SW480 (cell line): ENCODE results near the gene FBXO36.
"Not testable (repeated sequence)": the region's sequence is repeated elsewhere in the genome, so short reads cannot be mapped to it uniquely, and the experiment has no call there.

Source experiments
- DNase-seq: peaks from one replicate; pipeline ENCODE4 v3.0.0-alpha.2; 2016; ENCODE audit warnings: low spot score

Gene FBXO36

DNA sequence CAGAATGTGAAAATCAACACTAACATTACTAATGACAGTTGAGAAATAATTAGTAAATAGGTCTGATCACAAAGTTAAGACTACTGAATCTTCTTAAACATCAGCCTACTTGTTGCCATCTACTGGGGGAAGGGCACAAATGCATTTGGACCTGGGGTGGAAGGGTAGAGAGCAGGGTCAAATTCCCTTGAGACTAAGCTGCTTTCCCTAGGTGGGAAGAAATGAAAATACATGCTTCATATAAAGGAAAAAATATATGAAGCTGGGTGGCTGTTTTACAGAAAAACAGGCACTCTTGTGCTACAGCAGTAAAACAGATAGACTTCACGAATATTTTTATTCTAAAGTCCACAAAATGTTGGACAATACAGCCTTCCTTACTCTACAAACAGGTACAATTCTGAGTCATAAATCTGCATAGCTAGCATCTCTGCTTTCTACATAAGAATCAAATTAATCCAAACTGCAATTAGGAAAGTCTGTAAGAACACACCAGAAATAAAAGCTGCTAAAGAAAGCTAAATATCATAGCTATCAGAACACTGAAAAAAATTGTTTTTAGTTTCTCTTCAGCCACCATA, 11.4 kb upstream of the FBXO36 start:
- DNase-seq: peak; percentile 28

DNA sequence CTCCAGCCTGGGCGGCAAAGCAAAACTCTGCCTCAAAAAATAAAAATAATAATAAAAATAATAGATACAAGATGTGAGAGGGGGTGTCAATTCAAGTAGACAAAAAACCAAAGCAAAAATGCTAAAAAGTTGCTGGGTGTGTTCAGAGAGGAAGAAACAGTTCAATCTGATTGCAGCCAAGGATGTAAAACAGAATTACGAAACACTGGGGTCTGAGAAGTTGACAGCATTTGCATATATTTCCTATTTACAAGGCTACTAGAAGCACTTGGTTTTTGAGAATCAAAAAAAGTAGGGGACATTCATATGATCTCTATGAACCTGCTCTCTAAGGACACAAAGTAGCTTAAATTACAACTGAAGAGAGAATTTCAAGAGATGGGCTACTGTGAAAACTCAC, 8.1 kb upstream of the FBXO36 start:
- DNase-seq: no peak

- no peak for DNase-seq
These were observed 4.5 kb upstream of the FBXO36 start for GRCh38 chr2:229917793-229918192.

GRCh38 chr2:229920011-229920641, 2.2 kb upstream of the FBXO36 start:
- no peak for DNase-seq

GRCh38 chr2:229921101-229921891, 1.0 kb upstream of the FBXO36 start:
- peak; percentile 66 for DNase-seq

DNA sequence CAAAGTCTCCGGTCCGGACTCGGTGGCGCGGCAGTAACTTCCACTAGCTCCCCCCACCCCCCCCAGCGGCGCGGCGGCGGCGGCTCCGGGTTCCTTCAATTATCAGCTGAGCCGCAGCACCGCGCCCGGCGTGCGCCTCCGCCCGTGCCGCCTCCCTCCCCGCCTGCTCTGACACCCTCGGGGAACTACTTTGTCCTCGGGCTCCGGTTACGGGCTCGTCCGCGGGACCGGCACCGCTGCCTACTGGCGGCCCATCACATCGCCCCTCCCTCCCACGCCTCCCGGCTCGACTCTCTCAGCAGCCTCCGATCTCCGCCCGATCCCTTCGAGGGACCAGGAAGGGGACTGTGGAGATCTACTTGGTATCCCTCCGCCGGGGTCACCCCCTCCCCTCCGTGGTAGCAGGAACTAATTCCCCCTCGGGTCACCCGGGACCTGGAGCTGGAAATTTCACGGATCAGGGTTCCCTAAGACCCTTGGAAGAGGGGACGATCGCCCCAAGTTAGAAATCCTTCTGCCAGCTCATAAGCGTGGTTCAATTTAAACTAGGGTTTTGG, 333 bp upstream of the FBXO36 start, which contains the start of gene TRIP12:
TSS of gene TRIP12 (minus strand) at position 118 of the 557 bp plus-strand sequence. CDS start 41,930 bp downstream, outside the sequence.
- DNase-seq: peak; percentile 93

DNA sequence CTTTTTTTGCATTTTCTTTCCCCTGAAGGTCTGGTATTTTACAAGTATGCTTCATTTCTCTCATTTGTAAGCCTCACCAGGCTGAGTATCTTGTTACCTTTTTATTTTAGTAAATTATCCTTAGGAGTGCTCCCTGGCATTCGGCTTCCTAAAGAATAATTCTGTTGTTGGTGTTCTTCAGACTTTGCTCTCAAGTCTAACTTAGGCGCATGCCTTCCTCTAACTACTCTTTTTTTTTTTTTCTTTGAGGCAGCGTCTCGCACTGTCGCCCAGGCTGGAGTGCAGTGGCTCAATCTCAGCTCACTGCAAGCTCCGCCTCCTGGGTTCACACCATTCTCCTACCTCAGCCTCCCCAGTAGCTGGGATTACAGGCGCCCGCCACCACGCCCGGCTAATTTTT, 2.2 kb downstream of the FBXO36 start:
- DNase-seq: not testable (repeated sequence)

GRCh38 chr2:229925201-229925600, 2.9 kb downstream of the FBXO36 start:
- no peak for DNase-seq

- DNase-seq: no peak
These were observed 5.6 kb downstream of the FBXO36 start for GRCh38 chr2:229927817-229928321.

DNA sequence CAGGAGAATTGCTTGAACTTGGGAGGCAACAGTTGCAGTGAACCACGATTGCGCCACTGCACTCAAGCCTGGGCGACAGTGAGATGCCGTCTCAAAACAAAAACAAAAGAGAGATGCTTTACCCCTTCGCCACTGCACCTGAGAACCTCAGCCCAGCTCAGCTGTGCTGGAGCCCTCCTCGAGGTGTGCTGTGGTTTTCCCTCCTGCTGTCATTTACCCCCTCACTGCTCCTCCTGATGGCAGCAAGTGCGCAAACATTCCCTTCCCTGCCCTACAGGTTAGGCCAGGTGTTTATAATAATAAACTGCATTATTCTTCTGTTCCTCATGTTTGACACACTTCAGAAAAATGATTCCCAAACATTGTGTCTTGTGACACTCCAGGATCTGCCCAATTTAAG, 8.4 kb downstream of the FBXO36 start:
- DNase-seq: no peak

- DNase-seq: no peak
These were observed 8.9 kb downstream of the FBXO36 start for GRCh38 chr2:229931241-229931640.

- no peak for DNase-seq
These were observed 15.2 kb downstream of the FBXO36 start for GRCh38 chr2:229937537-229937936.

DNA sequence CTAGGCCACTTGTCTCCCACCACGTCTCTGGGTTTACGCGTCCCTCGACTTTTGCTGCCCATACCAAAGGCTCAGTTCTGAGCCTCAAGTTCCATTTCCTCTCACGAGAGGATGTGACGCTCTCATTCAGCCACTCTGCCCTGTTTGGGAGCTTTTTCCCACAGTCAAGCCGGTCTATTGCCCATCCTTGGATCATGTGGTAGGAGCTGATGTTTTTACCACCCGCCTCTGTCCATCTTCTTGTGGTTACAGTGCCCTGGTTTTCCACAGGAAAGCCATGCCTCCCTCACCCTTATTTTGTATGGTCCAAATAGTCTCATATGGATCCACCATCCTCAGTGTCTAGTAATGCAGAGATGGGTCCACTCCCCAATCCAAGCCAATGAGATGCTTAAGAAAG, 20.4 kb downstream of the FBXO36 start:
- DNase-seq: no peak

- DNase-seq: no peak
These were observed 20.9 kb downstream of the FBXO36 start for GRCh38 chr2:229943171-229943570.

DNA sequence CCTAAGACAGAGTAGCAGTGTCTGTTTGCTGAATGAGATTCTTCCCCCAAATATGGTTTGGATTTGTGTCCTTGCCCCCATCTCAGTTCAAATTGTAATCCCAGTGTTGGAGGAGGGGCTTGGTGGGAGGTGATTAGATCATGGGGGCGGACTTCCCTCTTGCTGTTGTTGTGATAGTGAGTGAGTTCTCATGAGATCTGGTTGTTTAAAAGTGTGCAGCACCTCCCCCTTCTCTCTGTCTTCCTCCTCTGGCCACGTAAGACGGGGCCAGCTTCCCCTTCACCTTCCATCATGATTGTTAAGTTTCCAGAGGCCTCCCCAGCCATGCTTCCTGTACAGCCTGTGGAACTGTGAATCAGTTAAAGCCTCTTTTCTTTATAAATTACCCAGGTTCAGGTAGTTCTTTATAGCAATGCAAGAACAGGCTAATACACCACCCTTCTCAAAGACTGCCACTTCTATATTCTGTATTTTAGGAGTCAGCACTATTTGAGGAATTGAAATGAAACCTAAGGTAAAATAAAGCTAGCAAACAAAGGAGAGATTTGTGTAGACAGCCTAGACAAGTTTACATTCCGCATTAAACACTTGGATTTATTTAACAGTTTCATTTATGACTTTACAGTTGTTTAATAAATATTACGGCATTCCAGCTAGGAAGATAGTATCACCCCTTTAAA, 21.6 kb downstream of the FBXO36 start:
- no peak for DNase-seq

DNA sequence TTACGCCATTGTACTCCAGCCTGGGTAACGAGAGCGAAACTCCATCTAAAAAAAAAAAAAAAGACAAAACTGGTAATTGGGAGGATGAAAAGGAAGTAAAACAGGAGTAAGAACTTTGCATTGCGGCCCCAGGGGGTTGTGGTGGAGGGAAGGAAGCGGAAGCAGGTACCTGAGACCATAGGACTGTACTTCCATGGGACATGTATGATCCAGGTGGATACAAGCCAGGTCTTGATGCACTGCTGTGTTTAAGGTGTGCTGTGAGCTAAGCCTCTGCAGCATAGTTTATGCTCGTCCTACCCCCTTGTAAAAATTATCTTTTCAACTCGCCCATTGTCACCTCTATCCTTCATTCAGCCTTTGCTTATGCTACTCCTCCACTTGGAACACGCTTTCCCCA, 23.7 kb downstream of the FBXO36 start:
- DNase-seq: no peak

GRCh38 chr2:229947544-229947943, 25.2 kb downstream of the FBXO36 start:
- DNase-seq: no peak

DNA sequence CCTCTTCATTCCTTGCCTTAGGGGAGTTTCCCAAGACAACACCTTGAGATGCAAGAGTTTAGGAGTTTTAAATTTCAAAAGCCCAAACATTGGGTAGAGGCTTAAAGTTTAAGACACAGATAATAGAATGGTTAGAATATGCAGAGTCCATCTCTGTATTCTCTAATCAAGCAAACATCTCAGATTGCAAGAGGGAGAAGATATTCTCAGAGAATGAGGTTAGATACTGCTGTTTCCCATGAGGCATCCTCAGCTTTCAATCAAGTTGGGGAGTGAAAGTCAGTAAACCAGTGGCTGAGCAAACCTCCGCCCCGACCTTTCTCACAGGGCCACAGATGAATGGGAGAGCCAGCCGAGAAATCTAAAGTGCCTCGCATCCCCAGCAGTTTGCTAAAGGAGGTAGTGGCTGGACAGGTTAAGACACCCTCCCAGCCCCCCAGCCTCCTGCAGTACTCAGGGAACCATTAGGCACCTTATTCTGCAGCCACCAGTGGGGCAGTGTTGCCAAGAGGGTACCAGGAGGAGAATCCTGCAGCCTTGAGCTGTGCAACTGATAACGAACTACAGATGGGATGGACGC, 30.0 kb downstream of the FBXO36 start:
- no peak for DNase-seq

DNA sequence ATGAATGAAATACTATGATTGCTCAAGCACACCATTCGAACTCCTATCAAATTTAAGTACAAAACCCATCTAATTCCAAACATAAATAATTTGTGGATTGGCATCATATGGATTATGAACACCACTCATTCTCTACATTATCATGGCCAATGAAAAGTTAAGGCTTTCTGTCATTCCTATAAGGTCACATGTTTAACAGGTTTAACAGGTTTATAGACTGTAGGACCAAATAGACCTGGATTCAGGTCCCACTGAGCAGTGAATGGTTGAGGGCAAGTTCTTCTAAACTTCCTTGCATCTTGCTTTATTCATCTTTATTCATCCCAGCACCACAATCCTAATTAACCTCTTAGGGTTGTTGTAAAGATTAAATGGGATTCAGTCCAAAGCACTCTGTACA, 33.4 kb downstream of the FBXO36 start:
- DNase-seq: no peak

DNA sequence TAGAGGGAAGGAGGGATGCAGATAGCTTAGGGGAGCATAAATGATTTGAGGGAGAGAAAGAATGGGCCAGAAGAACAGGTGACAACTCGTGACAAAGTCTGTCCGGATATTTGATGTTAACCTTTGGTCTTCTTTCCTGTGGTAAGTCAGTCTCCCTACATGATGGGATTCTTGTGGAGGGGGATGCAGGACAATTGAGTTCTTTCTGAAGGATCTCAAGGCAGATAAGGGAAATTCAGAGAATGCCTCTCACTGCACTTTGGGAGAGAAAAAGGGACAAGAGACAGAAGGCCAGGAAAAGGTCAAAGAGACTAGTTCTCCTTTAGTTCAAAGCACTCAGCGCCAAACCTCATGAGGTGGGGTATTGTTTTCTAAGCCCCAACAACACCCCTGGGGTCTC, 34.2 kb downstream of the FBXO36 start:
- DNase-seq: no peak

DNA sequence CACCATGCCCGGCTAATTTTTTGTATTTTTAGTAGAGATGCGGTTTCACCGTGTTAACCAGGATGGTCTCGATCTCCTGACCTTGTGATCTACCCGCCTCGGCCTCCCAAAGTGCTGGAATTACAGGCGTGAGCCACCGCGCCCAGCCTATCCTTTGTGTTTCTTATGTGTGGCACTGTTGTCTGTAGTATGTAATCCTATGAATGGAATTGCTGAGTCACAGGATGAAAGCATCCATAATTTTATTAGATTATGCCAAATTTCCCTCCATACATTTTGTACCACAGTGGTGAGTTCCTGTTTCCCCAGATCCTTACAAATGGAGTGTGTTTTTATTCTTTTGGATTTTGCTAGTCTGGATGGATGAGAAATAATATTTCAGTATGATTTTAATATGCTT, 41.3 kb downstream of the FBXO36 start:
- not testable (repeated sequence) for DNase-seq

GRCh38 chr2:229969921-229970320, 47.6 kb downstream of the FBXO36 start:
- no peak for DNase-seq
